DMS53 (cell line): ENCODE data around the gene SH3PXD2A.
"Not testable (repeated sequence)": the region's sequence is repeated elsewhere in the genome, so short reads cannot be mapped to it uniquely, and the experiment has no call there.

Experiments
- DNase-seq: peaks from one replicate; lab custom pipeline; 2025; lab: John Stamatoyannopoulos, UW

The SH3PXD2A gene

DNA sequence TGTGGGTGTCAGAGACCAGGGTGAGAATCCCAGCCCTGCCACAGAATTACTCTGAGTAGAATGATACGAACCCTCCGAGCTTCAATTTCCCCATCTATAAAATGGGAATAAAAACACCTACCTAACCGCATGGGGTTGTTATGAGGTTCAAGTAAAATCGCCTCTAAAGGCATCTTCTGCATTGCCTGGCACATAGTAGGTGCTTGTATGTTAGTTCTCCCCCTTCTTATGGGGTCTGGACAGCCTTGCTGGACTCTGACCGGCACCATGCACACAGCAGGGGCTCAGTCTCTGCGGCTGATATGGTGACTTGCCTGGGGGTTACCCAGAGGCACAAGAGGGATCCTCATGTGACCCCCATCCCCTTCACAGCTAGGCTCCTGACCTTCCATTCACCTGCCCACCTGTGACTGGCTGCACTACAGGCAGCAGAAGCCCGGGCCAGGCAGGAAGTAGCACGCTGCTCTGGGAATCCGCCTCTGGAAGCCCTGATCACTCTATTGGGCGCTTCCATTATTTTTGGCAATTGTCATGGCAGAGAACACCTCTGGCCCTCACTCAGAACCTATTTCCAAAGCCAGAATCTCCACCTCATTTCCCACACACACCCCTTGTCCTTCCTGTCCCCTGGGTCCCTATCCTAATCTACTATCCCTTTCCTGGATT lies 6.0 kb downstream of the SH3PXD2A start:
- no peak for DNase-seq

DNA sequence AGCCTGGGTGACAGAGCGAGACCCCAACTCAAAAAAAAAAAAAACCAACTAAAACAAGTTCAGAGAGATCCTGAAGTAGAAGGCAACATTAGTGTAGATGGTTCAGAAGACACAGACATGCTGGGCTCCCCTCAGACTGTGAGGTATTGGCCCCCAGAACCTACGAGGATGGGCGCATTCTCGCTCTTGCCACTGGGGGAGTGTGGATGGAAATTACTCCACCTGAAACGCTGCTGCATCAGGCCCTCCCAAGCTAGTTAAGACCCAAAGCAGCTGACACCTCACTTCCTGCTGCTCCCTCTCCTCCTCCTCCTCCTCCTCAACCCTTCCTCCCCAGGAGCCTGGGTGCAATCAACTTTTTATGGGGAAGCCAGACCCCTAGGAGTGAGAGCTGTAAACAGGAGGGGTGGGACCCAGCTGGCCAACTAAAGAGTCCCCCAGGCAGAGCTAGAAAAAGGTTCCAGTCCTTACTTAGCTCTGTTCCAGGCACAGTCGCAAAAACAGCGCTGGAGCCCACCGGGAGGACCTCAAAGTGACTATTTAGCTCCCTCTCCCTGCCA lies 7.4 kb downstream of the SH3PXD2A start:
- peak; percentile 26 for DNase-seq

DNA sequence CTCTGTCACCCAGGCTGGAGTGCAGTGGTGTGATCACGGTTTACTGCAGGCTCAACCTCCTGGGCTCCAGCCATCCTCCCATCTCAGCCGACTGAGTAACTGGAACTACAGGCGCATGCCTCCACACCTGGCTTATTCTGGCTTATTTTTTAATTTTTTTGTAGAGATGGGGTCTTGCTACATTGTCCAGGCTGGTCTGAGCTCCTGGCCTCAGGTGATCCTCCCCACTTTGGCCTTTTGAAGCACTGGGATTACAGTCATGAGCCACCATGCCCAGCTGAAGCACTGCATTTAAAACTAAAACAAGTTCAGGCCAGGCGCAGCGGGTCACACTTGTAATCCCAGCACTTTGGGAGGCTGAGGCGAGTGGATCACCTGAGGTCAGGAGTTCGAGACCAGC lies 8.0 kb downstream of the SH3PXD2A start:
- DNase-seq = no peak

DNA sequence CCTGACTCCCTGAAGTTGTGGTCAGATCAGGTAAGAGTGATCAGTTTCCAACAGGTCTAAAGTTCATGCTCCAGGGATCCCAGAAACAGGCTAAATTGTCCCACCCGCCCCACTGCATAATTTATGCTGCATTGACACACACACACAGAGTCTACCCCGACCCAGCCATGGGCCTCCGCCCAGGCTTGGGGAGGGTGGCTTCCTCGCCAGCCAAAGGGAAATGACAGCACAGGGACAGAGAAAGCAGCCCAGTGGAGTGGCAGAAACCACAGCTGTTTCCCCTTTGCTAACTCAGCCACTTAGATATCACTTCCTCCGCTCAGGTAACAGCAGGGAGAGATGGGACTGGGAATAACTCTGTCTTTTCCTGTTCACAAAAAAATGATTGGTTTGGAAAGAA lies 9.4 kb downstream of the SH3PXD2A start:
- DNase-seq = no peak

DNA sequence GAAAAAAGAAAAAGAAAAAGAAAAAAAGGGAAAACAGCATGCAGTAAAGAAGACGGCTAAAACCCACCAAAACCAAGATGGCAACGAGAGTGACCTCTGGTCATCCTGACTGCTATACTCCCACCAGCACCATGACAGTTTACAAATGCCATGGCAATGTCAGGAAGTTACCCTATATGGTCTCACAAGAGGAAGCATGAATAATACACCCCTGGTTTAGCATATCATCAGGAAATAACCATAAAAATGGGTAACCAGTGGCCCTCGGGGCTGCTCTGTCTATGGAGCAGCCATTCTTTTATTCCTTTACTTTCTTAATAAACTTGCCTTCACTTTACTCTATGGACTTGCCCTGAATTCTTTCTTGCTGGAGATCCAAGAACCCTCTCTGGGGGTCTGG lies 10.0 kb downstream of the SH3PXD2A start:
- DNase-seq = not testable (repeated sequence)

DNA sequence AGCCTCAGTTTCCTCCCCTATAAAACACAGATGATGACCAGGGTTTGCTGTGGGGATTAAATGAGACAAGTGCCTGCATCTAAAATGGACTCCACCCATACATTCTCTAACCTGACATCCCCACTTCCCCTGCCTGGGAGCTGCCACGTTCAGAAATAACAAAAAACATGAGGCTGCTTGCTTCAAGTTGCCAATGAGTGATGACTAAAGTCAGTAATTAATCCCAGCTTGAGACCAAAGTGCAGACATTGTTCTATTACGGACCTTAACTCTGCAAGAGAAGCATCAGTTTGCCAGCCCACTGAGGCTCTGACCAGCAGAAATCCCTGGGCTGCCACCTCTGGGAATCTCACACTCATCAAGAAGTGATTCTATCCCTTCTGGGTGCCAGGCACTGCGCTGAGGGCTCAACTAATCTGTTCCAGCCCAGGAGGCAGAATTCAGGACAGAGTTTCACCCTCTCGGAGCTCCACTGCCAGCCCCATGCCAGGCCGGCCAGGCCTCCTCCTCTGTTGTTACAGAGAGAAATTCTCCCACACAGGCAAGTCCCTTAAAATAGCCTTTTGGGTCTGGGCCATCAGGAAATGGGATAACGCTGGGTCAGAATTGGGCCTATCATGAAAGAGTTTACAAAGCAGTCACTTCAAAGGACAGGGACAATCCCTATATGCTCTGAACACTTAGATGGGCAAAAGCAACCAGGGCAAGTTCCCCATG lies 11.4 kb downstream of the SH3PXD2A start:
- DNase-seq = no peak

DNA sequence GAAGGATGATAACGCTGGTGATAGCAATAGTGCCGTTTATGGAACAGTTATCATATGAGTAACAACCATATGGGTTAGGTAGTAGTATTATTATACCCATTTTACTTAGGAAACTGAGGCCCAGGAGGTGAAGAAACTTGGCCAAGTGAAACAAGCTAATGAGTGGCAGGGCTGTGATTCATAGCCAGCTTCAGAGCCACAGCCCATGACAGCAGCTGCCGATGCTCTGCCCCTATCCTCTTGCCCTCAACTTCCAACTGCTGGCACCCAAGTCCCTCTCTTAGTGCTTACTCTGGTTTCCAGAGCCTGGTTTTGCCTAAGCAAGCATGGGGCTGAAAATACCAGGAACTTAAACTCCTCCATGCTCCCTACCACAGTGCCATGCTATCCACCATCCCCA lies 12.3 kb downstream of the SH3PXD2A start:
- DNase-seq = peak; percentile 25

DNA sequence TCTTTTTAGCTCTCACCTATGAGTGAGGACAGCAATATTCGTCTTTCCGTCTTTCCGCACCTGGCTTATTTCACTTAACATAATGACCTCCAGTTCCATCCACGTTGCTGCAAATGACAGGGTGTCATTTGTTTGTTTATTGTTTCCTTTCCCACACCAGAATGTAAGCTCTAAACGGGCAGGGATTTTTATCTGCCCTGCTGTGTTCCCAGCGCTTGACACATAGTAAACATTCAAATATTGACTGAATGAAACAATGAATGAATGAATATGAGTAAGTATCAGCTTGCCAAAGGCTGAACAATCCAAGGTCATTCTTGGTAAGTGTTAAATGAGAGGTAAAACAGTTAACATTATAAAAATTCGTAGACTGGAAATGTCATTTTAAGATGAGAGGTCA lies 12.8 kb downstream of the SH3PXD2A start:
- peak; percentile 75 for DNase-seq

DNA sequence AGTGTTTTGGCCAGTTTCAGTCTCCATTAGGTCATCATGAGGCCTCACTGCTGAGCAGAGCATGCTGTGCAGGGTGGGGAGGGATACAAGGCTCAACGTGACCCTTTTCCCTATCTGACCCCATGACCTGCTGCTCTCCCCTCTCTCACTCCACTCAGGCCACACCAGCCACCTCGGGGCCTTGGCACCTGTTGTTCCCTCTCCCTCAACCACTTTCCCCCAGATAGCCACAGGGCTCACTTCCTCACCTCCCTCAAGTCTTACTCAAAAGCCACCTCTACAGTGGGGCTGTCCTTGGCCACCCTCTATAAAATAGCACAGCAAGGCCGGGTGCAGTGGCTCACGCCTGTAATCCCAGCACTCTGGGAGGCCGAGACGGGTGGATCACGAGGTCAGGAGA lies 13.9 kb downstream of the SH3PXD2A start:
- DNase-seq = no peak

DNA sequence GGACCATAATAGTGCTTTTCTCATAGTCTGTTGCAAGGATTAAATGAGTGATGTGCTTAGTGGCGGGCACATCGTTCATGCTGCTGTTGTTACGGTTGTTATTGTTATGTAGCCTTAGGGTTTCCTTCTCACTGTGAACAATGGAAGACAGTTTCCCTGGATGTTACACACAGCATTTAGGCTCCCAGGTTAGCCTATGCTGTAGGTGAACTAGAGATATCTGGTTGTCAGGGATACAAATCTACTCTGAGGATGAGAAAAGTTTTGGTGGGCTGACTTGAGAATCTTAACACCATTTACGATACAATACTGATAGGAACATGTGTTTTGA lies 14.7 kb downstream of the SH3PXD2A start:
- no peak for DNase-seq

DNA sequence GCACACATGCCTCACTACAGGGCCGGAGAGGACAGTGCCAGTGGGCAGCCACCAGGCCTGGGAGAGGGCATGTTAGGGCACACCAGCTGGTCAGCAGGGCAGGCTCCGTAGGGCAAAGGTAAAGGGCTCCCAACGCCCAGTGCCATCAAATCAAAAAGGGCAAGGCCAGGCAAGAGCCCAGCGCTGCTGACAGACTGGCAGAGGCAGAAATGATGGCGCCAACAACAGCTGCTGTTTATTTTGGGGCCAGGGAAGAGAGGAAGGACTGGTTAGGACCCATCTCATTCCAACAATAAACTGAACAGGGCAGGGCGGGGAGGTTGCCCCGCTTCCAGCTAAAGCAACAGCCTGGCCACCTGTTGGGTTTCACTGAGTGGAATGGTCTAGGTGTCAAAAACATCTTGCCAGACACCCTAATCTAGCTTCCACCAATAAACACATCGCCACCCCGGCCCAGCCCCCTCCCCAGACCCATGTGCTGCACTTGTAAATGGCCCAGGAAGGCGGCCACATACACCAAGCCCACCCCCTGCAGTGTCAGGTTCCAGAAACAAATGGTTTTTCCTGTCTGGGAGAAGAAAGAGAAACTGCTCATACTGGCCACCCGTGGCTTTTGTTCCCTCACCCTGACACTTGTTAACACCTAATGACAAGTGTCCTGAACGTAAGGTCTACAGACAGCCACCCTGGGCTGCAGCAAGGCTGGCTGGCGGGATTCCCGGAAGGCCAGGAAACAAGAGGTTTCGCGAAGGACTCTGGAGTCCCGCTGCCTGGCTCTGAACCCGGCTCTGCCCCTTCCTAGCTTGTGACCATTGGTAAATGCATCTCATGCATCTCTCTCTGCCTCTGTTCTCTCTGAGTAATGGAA lies 15.3 kb downstream of the SH3PXD2A start:
- DNase-seq = peak; percentile 58

DNA sequence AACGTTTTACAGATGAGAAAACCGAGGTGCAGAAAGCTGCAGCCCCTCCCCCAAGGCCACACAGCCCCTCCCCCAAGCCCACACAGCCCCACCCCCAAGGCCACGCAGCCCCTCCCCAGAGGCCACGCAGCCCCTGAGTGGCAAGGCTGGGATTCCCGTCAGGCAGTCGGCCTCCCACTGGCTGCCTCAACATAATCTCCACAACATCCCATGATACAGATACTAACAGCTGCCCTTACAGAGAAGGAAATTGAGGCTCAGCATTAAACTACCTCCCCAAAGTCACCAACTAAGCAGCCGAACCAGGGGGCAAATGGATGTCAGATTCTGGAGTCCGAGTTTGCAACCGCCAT lies 15.9 kb downstream of the SH3PXD2A start:
- no peak for DNase-seq

DNA sequence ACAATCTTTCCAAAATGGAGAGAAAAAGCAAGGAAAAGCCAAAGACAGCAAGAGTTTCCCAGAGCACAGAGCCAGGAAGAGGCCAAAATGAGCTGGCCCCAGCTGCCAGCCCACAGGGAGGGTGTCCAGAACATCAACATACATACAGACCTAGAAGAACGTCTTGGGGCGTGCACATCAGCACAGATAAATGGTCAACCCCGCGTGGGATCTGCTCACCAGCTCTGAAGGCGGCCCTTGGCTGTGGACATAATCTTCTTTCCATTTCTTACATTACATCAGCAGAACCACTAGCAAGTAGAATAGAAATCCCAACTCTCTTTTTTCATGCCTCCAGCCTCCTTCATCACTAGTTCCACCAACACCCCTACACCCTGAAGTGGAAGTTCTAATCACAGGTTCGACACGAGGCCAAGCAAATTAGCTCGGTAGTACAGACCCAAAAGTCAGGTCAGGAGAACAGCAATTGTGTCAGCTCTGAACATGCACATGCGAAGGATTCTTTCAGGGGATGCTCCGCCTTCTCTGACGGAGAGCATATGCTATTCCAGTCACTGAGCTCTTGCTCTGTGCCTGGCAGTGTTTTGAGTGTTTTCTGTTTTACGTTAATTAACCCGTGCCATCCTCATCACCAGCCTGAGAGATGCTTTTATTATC lies 16.4 kb downstream of the SH3PXD2A start:
- DNase-seq = no peak

DNA sequence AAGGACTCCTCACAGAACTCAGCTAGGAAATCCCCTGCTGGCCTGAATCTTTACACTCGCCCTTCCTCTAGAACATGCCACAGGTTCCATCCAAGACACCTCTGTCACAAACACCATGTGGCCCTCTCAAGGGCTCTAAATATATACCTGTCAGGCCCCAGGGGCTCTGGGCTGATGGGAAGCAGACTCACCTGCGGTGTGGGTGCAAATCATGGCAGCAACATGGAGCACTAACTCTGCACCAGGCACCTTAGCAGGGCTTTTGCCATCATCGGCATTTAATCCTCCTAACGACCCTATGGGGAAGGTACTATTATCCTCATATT lies 17.3 kb downstream of the SH3PXD2A start:
- DNase-seq = no peak

DNA sequence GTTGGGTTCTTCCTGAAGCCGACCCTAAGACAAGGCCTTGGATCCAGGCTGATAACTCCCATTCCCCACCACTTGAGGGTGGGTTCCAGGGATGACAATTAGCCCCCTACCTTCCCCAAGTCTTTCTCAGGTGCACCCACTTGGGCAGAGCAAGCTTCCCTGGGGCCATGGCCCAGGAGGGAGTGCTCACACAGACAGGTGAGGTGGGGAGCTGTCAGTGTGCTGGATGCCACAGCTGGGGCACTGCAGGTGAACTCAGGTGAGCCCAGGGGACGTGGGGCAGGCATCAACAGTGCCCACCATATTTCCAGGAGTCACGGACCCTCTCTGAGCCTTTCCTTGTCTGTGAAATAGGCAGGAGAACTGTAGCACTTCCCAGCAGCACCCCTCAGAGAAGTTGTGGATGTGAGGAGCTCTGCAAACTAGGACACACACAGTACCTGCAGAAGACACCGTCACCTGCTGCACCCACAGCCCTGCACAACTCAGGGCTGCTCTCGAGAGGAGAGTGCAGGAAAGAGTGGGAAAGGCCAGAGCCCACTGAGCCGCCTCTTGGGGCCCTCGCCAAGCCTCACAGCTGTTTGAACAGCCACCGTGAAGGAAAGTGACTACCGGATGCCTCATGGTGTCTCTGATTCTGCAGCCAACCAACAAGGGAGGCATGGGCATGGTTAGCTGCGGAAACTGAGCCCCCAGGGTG lies 17.9 kb downstream of the SH3PXD2A start:
- DNase-seq = no peak

DNA sequence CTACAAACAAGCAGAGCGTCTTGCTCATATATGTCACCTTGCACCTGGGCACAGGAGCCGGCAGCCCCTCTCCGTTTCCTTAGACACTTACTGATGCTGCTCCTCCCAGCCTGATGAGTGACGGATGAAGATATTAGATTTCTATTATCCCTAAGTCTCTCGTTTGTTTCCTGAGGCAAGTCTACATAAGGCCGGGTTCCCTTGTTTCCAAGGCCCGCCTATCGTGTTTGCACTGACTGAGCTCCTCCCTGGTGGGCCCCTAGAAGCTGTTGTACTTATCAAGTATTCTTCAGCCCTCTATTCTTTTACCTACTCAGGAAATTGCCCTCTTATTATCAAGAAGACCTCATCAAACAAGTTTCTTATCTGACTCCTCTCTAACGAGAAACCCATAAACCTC lies 18.5 kb downstream of the SH3PXD2A start:
- DNase-seq = no peak

DNA sequence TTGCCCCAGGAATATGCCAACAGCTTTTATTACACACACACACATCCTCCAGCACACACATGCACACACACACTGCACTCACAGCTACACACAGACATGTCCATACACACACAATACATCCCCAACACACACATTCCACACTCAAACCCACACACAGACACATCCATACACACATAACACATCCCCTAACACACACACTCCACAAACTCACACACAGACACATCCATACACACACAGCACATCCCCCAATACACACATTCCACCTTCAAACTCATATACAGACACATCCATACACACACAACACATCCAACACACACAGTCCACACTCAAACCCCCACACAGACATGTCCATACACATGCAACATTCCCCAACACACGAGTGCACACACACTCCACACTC lies 19.1 kb downstream of the SH3PXD2A start:
- no peak for DNase-seq

DNA sequence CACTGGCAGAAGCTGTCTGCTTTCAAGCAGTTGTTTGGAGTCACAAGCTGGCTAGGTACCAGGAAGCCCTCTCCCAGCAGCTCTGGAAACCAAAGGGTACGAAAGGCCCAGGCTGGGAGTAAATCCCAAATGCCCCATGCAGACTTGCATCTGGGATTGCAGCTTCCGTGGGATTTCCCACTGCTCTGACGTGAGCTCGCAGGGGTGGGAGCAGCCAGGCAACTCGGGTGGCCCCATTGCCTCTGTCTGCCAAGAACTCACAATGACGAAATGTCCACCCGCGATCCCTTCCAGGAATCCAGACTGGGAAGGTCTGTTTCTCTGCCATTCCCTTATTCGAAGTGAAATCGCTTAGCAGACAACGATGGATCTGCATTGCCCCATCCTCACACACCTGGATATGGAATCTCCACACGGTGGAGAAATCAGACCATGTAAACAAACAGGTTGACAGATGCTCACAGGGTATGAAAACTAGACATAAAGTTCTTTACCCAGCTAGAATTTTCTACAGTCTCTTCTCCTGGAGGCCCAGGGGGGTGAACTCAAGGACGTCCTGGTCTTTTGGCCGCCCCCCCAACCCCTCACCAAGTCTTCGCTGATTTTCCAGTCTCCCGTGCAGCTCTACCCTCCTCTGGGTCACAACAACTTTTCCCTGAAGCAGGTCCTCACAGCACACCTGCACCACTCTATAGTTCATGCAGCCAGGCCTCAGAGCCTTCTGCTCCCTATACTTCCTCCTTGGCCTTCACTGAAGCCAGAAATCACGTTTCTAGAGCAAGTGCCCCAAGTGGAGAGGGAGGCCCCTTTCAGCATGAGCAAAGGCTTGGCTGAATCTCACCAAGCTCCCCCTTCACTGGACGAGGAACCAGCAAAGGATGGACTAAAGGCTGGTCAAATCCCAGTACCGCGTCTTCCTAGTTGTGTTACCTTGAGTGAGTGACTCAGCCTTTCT lies 20.0 kb downstream of the SH3PXD2A start:
- peak; percentile 33 for DNase-seq

DNA sequence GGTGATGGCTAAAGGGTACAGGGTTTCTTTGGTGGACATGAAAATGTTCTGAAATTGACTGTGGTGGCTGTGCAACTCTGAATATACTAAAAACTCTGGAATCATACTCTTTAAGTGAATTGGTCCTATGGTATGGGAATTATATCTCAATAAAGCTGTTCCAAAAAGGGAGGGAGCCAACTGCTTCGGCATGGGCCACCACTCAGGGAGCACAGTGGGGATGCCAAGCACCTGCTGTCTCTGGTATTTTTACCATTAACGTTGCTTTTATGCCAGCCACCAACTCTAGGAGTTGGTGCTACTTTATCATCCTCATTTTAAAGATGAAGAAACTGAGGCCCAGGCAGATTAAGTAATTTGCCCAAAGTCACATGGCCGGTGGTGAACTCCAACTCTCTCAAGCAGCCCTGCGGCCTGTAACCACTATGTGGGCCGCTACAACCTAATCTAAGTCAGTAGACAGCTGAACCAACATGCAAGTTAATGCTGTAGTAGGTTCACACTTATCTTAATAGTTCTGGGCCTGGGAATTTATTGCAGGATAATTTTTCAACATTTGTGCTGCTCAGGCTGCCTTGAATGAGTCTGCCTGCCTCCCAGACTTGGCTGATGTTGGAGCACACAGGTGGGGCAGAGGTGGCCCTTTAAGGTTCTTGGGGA lies 20.8 kb downstream of the SH3PXD2A start:
- DNase-seq = no peak

DNA sequence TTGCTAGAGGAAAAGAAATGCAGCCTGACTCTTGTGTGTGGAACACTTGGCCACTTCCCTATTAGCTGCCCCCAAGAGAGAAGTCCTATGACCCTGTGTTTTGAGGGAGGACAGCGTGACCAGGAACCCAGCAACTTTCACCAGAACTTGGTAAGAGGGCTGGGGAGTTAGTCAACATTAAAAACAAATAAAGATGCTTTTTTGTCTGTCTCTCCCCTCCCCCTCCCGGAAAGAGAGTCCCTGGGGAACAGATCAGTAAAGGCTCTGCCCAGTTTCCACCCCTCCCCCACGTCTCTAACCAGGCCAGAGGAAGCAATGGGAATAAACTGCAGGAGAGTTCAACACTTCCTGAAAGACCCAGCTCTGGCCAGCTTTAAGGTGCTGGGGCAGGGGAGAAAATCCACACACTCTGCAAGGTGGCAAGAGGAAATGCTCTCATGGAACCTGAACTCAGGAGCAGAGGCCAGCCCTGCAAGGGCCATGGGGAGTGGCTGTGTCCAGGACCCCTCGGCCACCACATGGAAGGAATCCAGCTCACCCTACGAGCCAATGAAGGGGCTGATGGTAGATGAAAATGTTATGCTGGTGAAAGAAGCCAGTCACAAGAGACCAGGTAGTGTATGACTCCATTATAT lies 21.5 kb downstream of the SH3PXD2A start:
- DNase-seq = peak; percentile 89
